ENCODE measurements around the gene MAGEC3.

The MAGEC3 gene

DNA sequence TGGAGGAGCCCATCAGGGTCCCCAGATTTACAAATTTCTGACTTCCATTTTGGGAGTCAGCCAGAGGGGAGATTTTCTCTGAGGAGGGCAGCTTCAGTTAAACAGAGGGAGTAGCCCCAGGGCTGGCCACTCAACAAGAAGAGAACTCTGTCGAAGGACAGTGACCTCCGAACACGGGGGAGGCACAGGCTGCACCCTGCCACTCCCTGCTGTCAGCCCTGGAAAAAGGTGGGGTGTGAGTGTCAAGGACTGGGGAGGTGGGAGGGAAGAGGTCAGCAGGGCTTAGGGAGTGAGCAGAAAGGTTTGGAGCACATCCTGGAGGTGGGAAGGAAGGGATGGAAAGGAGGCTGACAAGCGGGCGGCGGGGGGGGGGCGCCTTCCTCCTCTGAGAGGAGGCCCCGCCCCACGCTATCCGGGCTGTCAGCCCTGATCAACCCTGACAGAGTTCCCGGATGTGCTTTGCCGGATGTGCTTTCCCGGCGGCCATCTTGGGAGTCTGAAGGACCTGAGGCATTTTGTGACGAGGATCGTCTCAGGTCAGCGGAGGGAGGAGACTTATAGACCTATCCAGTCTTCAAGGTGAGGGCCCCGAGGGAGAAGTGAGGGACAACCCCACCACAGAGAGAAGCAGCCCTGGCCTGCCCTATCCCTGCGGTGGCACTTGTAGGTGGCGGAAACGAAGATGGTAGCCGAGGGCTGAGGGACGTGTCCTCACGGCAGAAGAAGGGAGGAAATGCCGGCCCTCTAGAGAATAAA is 65.5 kb downstream of the MAGEC3 start, which contains the start of gene MAGEC1:
TSS of gene MAGEC1 (plus strand) at position 495 of the 756 bp plus-strand sequence. CDS start 1,179 bp downstream, outside the sequence.
- TF ChIP-seq, protein P1, sequence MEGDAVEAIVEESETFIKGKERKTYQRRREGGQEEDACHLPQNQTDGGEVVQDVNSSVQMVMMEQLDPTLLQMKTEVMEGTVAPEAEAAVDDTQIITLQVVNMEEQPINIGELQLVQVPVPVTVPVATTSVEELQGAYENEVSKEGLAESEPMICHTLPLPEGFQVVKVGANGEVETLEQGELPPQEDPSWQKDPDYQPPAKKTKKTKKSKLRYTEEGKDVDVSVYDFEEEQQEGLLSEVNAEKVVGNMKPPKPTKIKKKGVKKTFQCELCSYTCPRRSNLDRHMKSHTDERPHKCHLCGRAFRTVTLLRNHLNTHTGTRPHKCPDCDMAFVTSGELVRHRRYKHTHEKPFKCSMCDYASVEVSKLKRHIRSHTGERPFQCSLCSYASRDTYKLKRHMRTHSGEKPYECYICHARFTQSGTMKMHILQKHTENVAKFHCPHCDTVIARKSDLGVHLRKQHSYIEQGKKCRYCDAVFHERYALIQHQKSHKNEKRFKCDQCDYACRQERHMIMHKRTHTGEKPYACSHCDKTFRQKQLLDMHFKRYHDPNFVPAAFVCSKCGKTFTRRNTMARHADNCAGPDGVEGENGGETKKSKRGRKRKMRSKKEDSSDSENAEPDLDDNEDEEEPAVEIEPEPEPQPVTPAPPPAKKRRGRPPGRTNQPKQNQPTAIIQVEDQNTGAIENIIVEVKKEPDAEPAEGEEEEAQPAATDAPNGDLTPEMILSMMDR (IDR thresholded peaks at IDR 0.05; ENCODE audit: low read depth, low read length): no peak
- in situ Hi-C loops (cut with HindIII; ENCODE audit: low sequenced_read_pairs): no loop called here
- no peak for DNase-seq (ENCODE audit: low read depth, low spot score)

GRCh38 chrX:141904262-141904661 is 66.1 kb downstream of the MAGEC3 start:
- in situ Hi-C loops (cut with HindIII; ENCODE audit: low sequenced_read_pairs): no loop called here
- TF ChIP-seq, protein P1 (IDR thresholded peaks at IDR 0.05; ENCODE audit: low read depth, low read length): no peak
- no peak overlapping the region for H3K4me3 ChIP-seq (ENCODE audit: low read depth, low read length)
- DNase-seq (ENCODE audit: low read depth, low spot score): no peak

More for the DNA sequence above, 65.5 kb downstream of the MAGEC3 start, which contains the start of gene MAGEC1:
- H3K4me3 ChIP-seq (ENCODE audit: low read depth, low read length): no peak within 1 kb of the TSS

DNA sequence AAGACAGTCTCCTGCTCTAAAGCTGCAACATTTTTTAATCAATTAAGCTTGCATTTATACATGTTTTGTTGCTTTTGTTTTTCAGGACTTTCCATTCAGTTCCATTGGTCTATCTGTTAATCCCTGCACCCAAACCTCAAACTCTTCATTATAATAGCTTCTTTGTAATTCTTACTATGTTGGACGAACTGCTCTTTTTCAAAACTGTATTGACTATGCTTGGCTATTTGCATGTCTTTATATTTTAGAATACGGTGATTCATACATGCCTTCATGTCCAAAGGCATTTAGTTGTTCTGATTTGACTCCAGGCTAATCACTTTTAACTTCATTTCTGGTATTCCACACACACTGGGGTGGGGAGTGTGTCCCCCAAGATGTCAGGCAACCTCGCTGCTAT is 79.7 kb downstream of the MAGEC3 start:
- H3K4me3 ChIP-seq (ENCODE audit: low read depth, low read length): no peak overlapping the region
- TF ChIP-seq, protein P1 (IDR thresholded peaks at IDR 0.05; ENCODE audit: low read depth, low read length): no peak
- no peak for DNase-seq (ENCODE audit: low read depth, low spot score)
- in situ Hi-C loops (cut with HindIII; ENCODE audit: low sequenced_read_pairs): no loop called here

GRCh38 chrX:141924293-141924692 is 86.2 kb downstream of the MAGEC3 start:
- TF ChIP-seq, protein P1 (IDR thresholded peaks at IDR 0.05; ENCODE audit: low read depth, low read length): no peak
- no peak overlapping the region for H3K4me3 ChIP-seq (ENCODE audit: low read depth, low read length)
- in situ Hi-C loops (cut with HindIII; ENCODE audit: low sequenced_read_pairs): no loop called here
- no peak for DNase-seq (ENCODE audit: low read depth, low spot score)

DNA sequence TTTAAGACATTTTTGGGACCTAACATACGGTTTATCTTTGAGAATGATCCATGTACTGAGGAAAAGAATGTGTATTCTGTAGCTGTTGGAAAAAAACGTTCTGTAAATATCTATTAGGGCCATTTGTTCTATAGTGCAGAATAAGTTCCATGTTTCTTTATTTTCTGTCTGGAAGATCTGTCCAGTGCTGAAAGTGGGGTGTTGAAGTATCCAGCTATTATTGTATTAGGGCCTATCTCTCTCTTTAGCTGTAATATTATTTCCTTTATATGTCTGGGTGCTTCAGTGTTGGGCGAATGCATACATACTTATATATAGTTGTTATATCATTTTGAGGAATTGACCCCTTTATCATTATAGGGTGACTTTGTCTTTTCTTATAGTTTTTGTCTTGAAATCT is 90.3 kb downstream of the MAGEC3 start:
- in situ Hi-C loops (cut with HindIII; ENCODE audit: low sequenced_read_pairs): no loop called here
- no peak for DNase-seq (ENCODE audit: low read depth, low spot score)
- H3K4me3 ChIP-seq (ENCODE audit: low read depth, low read length): no peak overlapping the region
- TF ChIP-seq, protein P1 (IDR thresholded peaks at IDR 0.05; ENCODE audit: low read depth, low read length): no peak

GRCh38 chrX:141934059-141934641 is 96.0 kb downstream of the MAGEC3 start:
- no peak for DNase-seq (ENCODE audit: low read depth, low spot score)
- in situ Hi-C loops (cut with HindIII; ENCODE audit: low sequenced_read_pairs): no loop called here
- no peak overlapping the region for H3K4me3 ChIP-seq (ENCODE audit: low read depth, low read length)
- TF ChIP-seq, protein P1 (IDR thresholded peaks at IDR 0.05; ENCODE audit: low read depth, low read length): no peak
